GM18505 (cell line): ENCODE measurements around the gene NEU3.
"Not testable (repeated sequence)": the region's sequence is repeated elsewhere in the genome, so short reads cannot be mapped to it uniquely, and the experiment has no call there.

Source experiments
- ATAC-seq: cut with Tn5 transposase; IDR thresholded peaks from one replicate; pipeline ENCODE4 v1.9.1; 2021; ENCODE audit not compliant: unreplicated experiment
- POLR2A ChIP-seq: IDR thresholded peaks from 4 replicates; pipeline ENCODE4 v1.6.1; 2011; ENCODE audit warnings: borderline replicate concordance; ENCODE audit not compliant: insufficient read depth, insufficient read length; ENCODE audit errors: extremely low read depth

Gene NEU3

GRCh38 chr11:75047191-75047590 is 58.5 kb downstream of the NEU3 start:
- ATAC-seq, result no peak
- TF ChIP-seq POLR2A, result no peak

GRCh38 chr11:75049501-75050266 is 61.0 kb downstream of the NEU3 start:
- ATAC-seq, result not testable (repeated sequence)

- no peak for TF ChIP-seq POLR2A
- no peak for ATAC-seq
Observed at GRCh38 chr11:75050516-75050915, 61.8 kb downstream of the NEU3 start.

GRCh38 chr11:75051043-75051442 is 62.3 kb downstream of the NEU3 start:
- no peak for ATAC-seq
- no peak for TF ChIP-seq POLR2A

- no peak for TF ChIP-seq POLR2A
- no peak for ATAC-seq
Observed at GRCh38 chr11:75052457-75052856, 63.7 kb downstream of the NEU3 start.

- no peak for ATAC-seq
- no peak for TF ChIP-seq POLR2A
Observed at GRCh38 chr11:75055511-75055910, 66.8 kb downstream of the NEU3 start.

GRCh38 chr11:75056814-75057213 is 68.1 kb downstream of the NEU3 start:
- no peak for TF ChIP-seq POLR2A
- no peak for ATAC-seq

- no peak for ATAC-seq
- TF ChIP-seq POLR2A, result no peak
Observed at GRCh38 chr11:75059299-75059698, 70.6 kb downstream of the NEU3 start.

- TF ChIP-seq POLR2A, result no peak
Observed at GRCh38 chr11:75063741-75064314, 75.1 kb downstream of the NEU3 start.

GRCh38 chr11:75066061-75066460 is 77.3 kb downstream of the NEU3 start:
- no peak for TF ChIP-seq POLR2A
- ATAC-seq, result no peak

More at GRCh38 chr11:75063741-75064314, 75.1 kb downstream of the NEU3 start:
- ATAC-seq, result no peak
